H9 (cell line): ENCODE data around the gene TMEM44. TPM values are rescaled to one million over a fixed set of nuclear protein-coding genes. Genes with fewer than 3 reads are reported as not detected.
A peak's percentile ranks its signal among the peaks of the same experiment; 100 is the strongest.

Source experiments
- DNase-seq: peaks from one replicate; pipeline ENCODE4 v3.0.0-alpha.2; 2017
- H2AFZ ChIP-seq: one replicate; pipeline ENCODE4 v1.6.1; 2013; ENCODE audit warnings: mild to moderate bottlenecking, low read length, control low read depth, moderate library complexity
- H2AK5ac ChIP-seq: 2 replicates; pipeline ENCODE4 v1.6.1; 2013; ENCODE audit warnings: low read length, control low read depth, mixed read lengths; ENCODE audit not compliant: insufficient read length
- H2BK120ac ChIP-seq: one replicate; pipeline ENCODE4 v1.6.1; 2013; ENCODE audit warnings: low read depth, mild to moderate bottlenecking, low read length, control low read depth, inconsistent platforms; ENCODE audit not compliant: poor library complexity, severe bottlenecking
- H2BK12ac ChIP-seq: 2 replicates; pipeline ENCODE4 v1.6.1; 2013; ENCODE audit warnings: low read length, control low read depth, mixed read lengths, low read depth; ENCODE audit not compliant: insufficient read length
- H2BK15ac ChIP-seq: 2 replicates; pipeline ENCODE4 v1.6.1; 2013; ENCODE audit warnings: low read depth, low read length, control low read depth
- H2BK20ac ChIP-seq: one replicate; pipeline ENCODE4 v1.6.1; 2013; ENCODE audit warnings: low read depth, mild to moderate bottlenecking, low read length, control low read depth, inconsistent platforms; ENCODE audit not compliant: poor library complexity, severe bottlenecking
- H2BK5ac ChIP-seq: 2 replicates; pipeline ENCODE4 v1.6.1; 2013; ENCODE audit warnings: low read length, control low read depth, mixed read lengths; ENCODE audit not compliant: insufficient read length
- H3K14ac ChIP-seq: 2 replicates; pipeline ENCODE4 v1.6.1; 2013; ENCODE audit warnings: low read length, control low read depth; ENCODE audit not compliant: insufficient read depth
- H3K18ac ChIP-seq: 2 replicates; pipeline ENCODE4 v1.6.1; 2013; ENCODE audit warnings: low read depth, mild to moderate bottlenecking, mixed read lengths, low read length, control low read depth; ENCODE audit not compliant: insufficient read length
- H3K23ac ChIP-seq: 2 replicates; pipeline ENCODE4 v1.6.1; 2013; ENCODE audit warnings: low read length, control low read depth, mixed read lengths, low read depth; ENCODE audit not compliant: insufficient read length
- H3K23me2 ChIP-seq: 2 replicates; pipeline ENCODE4 v1.6.1; 2013; ENCODE audit warnings: low read depth, mild to moderate bottlenecking, mixed read lengths, low read length, control low read depth; ENCODE audit not compliant: insufficient read length, poor library complexity, severe bottlenecking
- H3K27ac ChIP-seq: 2 replicates; pipeline ENCODE4 v1.5.1; 2013; ENCODE audit warnings: low read length, control low read depth, mixed read lengths, low read depth; ENCODE audit not compliant: insufficient read length
- H3K27me3 ChIP-seq: 2 replicates; pipeline ENCODE4 v1.6.1; 2013; ENCODE audit warnings: low read length, control low read depth, inconsistent platforms; ENCODE audit not compliant: insufficient read depth
- H3K4ac ChIP-seq: 2 replicates; pipeline ENCODE4 v1.6.1; 2013; ENCODE audit warnings: low read depth, mild to moderate bottlenecking, control low read depth, inconsistent platforms, low read length, moderate library complexity
- H3K4me1 ChIP-seq: 2 replicates; pipeline ENCODE4 v1.6.1; 2013; ENCODE audit warnings: low read length, control low read depth, inconsistent platforms; ENCODE audit not compliant: insufficient read depth
- H3K4me2 ChIP-seq: 2 replicates; pipeline ENCODE4 v1.6.1; 2013; ENCODE audit warnings: low read length, control low read depth, mixed read lengths; ENCODE audit not compliant: insufficient read length, insufficient read depth
- H3K56ac ChIP-seq: 2 replicates; pipeline ENCODE4 v1.6.1; 2013; ENCODE audit warnings: low read depth, mild to moderate bottlenecking, mixed read lengths, low read length, control low read depth; ENCODE audit not compliant: insufficient read length
- H3K79me1 ChIP-seq: 2 replicates; pipeline ENCODE4 v1.6.1; 2013; ENCODE audit warnings: low read depth, mild to moderate bottlenecking, moderate library complexity, low read length, control low read depth, inconsistent platforms; ENCODE audit not compliant: insufficient read depth, poor library complexity, severe bottlenecking
- H3K79me2 ChIP-seq: 2 replicates; pipeline ENCODE4 v1.6.1; 2013; ENCODE audit warnings: low read length, control low read depth, inconsistent platforms; ENCODE audit not compliant: insufficient read depth
- H3K9ac ChIP-seq: 2 replicates; pipeline ENCODE4 v1.6.1; 2013; ENCODE audit warnings: low read length, control low read depth, mixed read lengths; ENCODE audit not compliant: insufficient read length; ENCODE audit errors: extremely low read depth
- H3K9me3 ChIP-seq: one replicate; pipeline ENCODE4 v1.6.1; 2013; ENCODE audit warnings: low read depth, low read length, inconsistent platforms; ENCODE audit not compliant: control insufficient read depth
- H3T11ph ChIP-seq: one replicate; pipeline ENCODE4 v1.6.1; 2013; ENCODE audit warnings: mild to moderate bottlenecking, low read length, control low read depth, inconsistent platforms
- H4K20me1 ChIP-seq: one replicate; pipeline ENCODE4 v1.6.1; 2013; ENCODE audit not compliant: control insufficient read depth, insufficient read length, insufficient read depth
- H4K5ac ChIP-seq: 2 replicates; pipeline ENCODE4 v1.6.1; 2013; ENCODE audit warnings: low read depth, mild to moderate bottlenecking, mixed read lengths, low read length, control low read depth; ENCODE audit not compliant: insufficient read length
- H4K8ac ChIP-seq: replicated peaks from 2 replicates; pipeline ENCODE4 v1.6.1; 2013; ENCODE audit warnings: low read length, control low read depth, mixed read lengths, low read depth; ENCODE audit not compliant: insufficient read length
- H4K91ac ChIP-seq: 2 replicates; pipeline ENCODE4 v1.6.1; 2013; ENCODE audit warnings: low read depth, mild to moderate bottlenecking, moderate library complexity, mixed read lengths, low read length, control low read depth; ENCODE audit not compliant: insufficient read length
- H3K27ac Mint-ChIP-seq, 3 experiments: 2 replicates in 2 of 3; 3 replicates in 1 of 3; pipeline ENCODE4 v1.8.0; 2020 to 2021; ENCODE audit warnings: mixed read lengths in 3 of 3, mild to moderate bottlenecking in 1 of 3, moderate library complexity in 1 of 3
- H3K27me3 Mint-ChIP-seq: 2 replicates; pipeline ENCODE4 v1.8.0; 2021; ENCODE audit warnings: low read depth, mild to moderate bottlenecking, moderate library complexity, mixed read lengths
- H3K36me3 Mint-ChIP-seq, 3 experiments: 2 replicates in 2 of 3; 3 replicates in 1 of 3; pipeline ENCODE4 v1.8.0; 2020 to 2021; ENCODE audit warnings: low read depth in 3 of 3, mixed read lengths in 3 of 3; ENCODE audit not compliant: insufficient read depth in 1 of 3
- H3K4me1 Mint-ChIP-seq, 2 experiments: 2 replicates each; pipeline ENCODE4 v1.8.0; 2020; ENCODE audit warnings: mixed read lengths in 2 of 2
- H3K4me3 Mint-ChIP-seq, 2 experiments: 2 replicates in 1 of 2; 3 replicates in 1 of 2; pipeline ENCODE4 v1.8.0; 2020 to 2021; ENCODE audit warnings: mild to moderate bottlenecking in 2 of 2, mixed read lengths in 2 of 2, moderate library complexity in 1 of 2
- H3K9me3 Mint-ChIP-seq, 2 experiments: 2 replicates in 1 of 2; 3 replicates in 1 of 2; pipeline ENCODE4 v1.8.0; 2020; ENCODE audit warnings: mild to moderate bottlenecking in 2 of 2, mixed read lengths in 2 of 2, moderate library complexity in 1 of 2
- WGBS: extraction: QIAGEN DNeasy Blood & Tissue Kit; methylation state at CpG from one replicate; pipeline ENCODE4 v1.1.7; 2013; ENCODE audit warnings: missing lambda C conversion rate, low lambda C conversion rate, mixed read lengths; ENCODE audit not compliant: insufficient read length; ENCODE audit errors: extremely low coverage; 5-methylcytosine and 5-hydroxymethylcytosine counted together
- total RNA-seq: library from RNA; stranded (reverse); gene quantifications from 2 replicates; pipeline ENCODE4 v1.2.1, GENCODE V29; 2021
- TF ChIP-seq, protein P1 (sequence below): fragments of 200-600 bp; sonication (generic); conservative IDR thresholded peaks from 3 replicates; pipeline ENCODE4 v1.8.0; 2021; ENCODE audit warnings: antibody characterized with exemption, mild to moderate bottlenecking

The TMEM44 gene
- total RNA-seq, 1 experiment from 2014 or later: 19.8 TPM

DNA sequence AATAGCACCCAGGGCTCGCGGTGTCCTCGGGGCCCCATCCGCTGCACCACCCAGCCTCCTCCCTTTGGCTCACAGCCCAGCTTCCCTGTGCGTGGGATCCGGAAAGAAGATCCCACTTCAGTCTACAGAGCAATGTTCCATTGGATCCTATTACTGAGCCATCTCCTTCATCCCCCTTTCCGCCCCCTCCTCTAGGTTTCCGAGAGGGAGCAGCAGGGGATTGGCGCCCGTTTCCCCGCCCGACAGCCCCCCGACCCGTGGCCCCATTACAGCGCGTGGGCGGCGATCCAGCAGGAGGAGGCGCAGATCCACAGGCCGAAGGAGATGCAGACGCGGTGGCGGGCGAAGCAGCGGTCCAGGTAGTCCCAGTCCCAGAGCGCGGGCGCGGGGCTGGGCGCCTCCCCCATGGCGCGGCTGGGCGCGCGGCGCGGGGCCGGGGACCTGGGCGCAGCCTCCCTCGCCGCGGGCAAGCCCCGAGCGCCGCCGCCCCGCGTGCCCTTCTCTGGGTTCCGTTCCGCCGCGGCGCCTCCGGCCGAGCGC, 340 bp downstream of the TMEM44 start:
- Mint-ChIP-seq H3K4me1 (peaks cover 6 to 18% of the 10 kb centered on the region in 2 experiments), H3K36me3 (peaks cover 18 to 26% (median 25%) of the 10 kb centered on the region in 3 experiments), H3K9me3 (peaks cover 10 to 18% of the 10 kb centered on the region in 2 experiments), H3K27ac (no peak overlapping the region; a peak in 1 of 7 replicates), H3K4me3 (peak overlapping the region; percentile 86 to 87), H3K27me3 (no peaks in the 10 kb centered on the region)
- Histone ChIP-seq H2BK15ac (no peak overlapping the region), H3K27me3 (no peaks in the 10 kb centered on the region), H3K14ac (peak overlapping the region; percentile 14; the same call in 1 of the 2 replicates), H3K23ac (no peak overlapping the region), H3T11ph (no peak overlapping the region), H3K79me2 (no peaks in the 10 kb centered on the region), H3K4me1 (no peaks in the 10 kb centered on the region), H2AK5ac (no peak overlapping the region), H3K9ac (peak overlapping the region; percentile 17), H2BK5ac (no peak overlapping the region), H2BK20ac (no peak overlapping the region), H4K8ac (no peak overlapping the region), H3K27ac (no peak overlapping the region), H3K23me2 (no peaks in the 10 kb centered on the region), H2BK12ac (no peak overlapping the region), H4K20me1 (no peaks in the 10 kb centered on the region), H2BK120ac (no peak overlapping the region), H3K9me3 (peaks cover 4% of the 10 kb centered on the region), H4K5ac (no peak overlapping the region), H3K18ac (no peak overlapping the region), H3K4me2 (peak overlapping the region; percentile 48), H4K91ac (no peak overlapping the region), H2AFZ (no peak overlapping the region), H3K4ac (no peak overlapping the region), H3K79me1 (no peaks in the 10 kb centered on the region), H3K56ac (no peak overlapping the region)
- no peak for DNase-seq
- TF ChIP-seq, protein P1, sequence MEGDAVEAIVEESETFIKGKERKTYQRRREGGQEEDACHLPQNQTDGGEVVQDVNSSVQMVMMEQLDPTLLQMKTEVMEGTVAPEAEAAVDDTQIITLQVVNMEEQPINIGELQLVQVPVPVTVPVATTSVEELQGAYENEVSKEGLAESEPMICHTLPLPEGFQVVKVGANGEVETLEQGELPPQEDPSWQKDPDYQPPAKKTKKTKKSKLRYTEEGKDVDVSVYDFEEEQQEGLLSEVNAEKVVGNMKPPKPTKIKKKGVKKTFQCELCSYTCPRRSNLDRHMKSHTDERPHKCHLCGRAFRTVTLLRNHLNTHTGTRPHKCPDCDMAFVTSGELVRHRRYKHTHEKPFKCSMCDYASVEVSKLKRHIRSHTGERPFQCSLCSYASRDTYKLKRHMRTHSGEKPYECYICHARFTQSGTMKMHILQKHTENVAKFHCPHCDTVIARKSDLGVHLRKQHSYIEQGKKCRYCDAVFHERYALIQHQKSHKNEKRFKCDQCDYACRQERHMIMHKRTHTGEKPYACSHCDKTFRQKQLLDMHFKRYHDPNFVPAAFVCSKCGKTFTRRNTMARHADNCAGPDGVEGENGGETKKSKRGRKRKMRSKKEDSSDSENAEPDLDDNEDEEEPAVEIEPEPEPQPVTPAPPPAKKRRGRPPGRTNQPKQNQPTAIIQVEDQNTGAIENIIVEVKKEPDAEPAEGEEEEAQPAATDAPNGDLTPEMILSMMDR: no peak
- WGBS: no CpG with 5 or more reads among the region's 56 CpGs
